Fibroblast of upper back skin (primary cell): Measurements from ENCODE around the gene NMT1.
A peak's percentile ranks its signal among the peaks of the same experiment; 100 is the strongest.

Experiments
- DNase-seq: peaks from one replicate; pipeline ENCODE4 v3.0.0-alpha.2; 2013

Gene NMT1

GRCh38 chr17:45060797-45061605, at the start of gene NMT1:
Gene NMT1, plus strand, starts transcription at chr17:45061317. Its CDS starts 13 bp downstream, at chr17:45061330.
- peak; percentile 100 for DNase-seq

GRCh38 chr17:45011767-45012166, 49.4 kb upstream of the NMT1 start:
- no peak for DNase-seq

GRCh38 chr17:45013021-45013997, 47.8 kb upstream of the NMT1 start:
- no peak for DNase-seq

- no peak for DNase-seq
These were observed 44.9 kb upstream of the NMT1 start for GRCh38 chr17:45016237-45016636.

- no peak for DNase-seq
These were observed 44.3 kb upstream of the NMT1 start for GRCh38 chr17:45016823-45017222.

GRCh38 chr17:45018514-45018847, 42.6 kb upstream of the NMT1 start:
- no peak for DNase-seq

- peak; percentile 57 for DNase-seq
These were observed 42.0 kb upstream of the NMT1 start for GRCh38 chr17:45018848-45019711.

GRCh38 chr17:45020354-45021138, 40.6 kb upstream of the NMT1 start:
- DNase-seq: peak; percentile 54

- peak; percentile 53 for DNase-seq
These were observed 39.4 kb upstream of the NMT1 start for GRCh38 chr17:45021607-45022287.

- DNase-seq: no peak
These were observed 38.8 kb upstream of the NMT1 start for GRCh38 chr17:45022288-45022648.

GRCh38 chr17:45022655-45023339, 38.3 kb upstream of the NMT1 start:
- DNase-seq: no peak

GRCh38 chr17:45029096-45029495, 32.0 kb upstream of the NMT1 start:
- DNase-seq: no peak

GRCh38 chr17:45029758-45030423, 31.2 kb upstream of the NMT1 start:
- no peak for DNase-seq

GRCh38 chr17:45030733-45031132, 30.4 kb upstream of the NMT1 start:
- DNase-seq: no peak

GRCh38 chr17:45031231-45032173, 29.6 kb upstream of the NMT1 start:
- no peak for DNase-seq

- DNase-seq: no peak
These were observed 29.0 kb upstream of the NMT1 start for GRCh38 chr17:45032174-45032541.

GRCh38 chr17:45034599-45034998, 26.5 kb upstream of the NMT1 start:
- no peak for DNase-seq

- DNase-seq: no peak
These were observed 25.3 kb upstream of the NMT1 start for GRCh38 chr17:45035848-45036247.

GRCh38 chr17:45036691-45037090, 24.4 kb upstream of the NMT1 start:
- no peak for DNase-seq
